ENCODE measurements around the gene CLCN5.

CLCN5 gene

GRCh38 chrX:50100188-50100587 is 177.8 kb downstream of the CLCN5 start:
- no peak overlapping the region for H4K8ac ChIP-seq (ENCODE audit: low read depth, low read length)
- H3K27me3 ChIP-seq (ENCODE audit: control insufficient read depth in 3 of 3, insufficient read depth in 3 of 3, low read depth in 1 of 3, low read length in 3 of 3): no peaks in the 10 kb centered on the region
- H3K4me3 ChIP-seq (ENCODE audit: low read length in 2 of 2): no peak overlapping the region
- DNase-seq (ENCODE audit: low spot score): no peak
- no peak overlapping the region for H2BK12ac ChIP-seq (ENCODE audit: low read length)
- no peak overlapping the region for H2AK5ac ChIP-seq (ENCODE audit: low read depth, low read length)
- 100% methylated on average over 1 of the region's 3 CpGs for WGBS, 2 donors (ENCODE audit: extremely low coverage in 2 of 2, insufficient read length in 2 of 2, insufficient replicate concordance in 1 of 2)
- H3K9me3 ChIP-seq (replicated peaks in 1 of 2; ENCODE audit: control insufficient read depth in 2 of 2, insufficient read depth in 1 of 2, low read depth in 1 of 2, low read length in 2 of 2): no peaks in the 10 kb centered on the region
- H3K23ac ChIP-seq (ENCODE audit: low read depth, low read length, poor library complexity): no peak overlapping the region
- no peak overlapping the region for H3K27ac ChIP-seq (replicated peaks; ENCODE audit: low read length)
- no peak overlapping the region for H2BK15ac ChIP-seq (ENCODE audit: low read length)
- no peak overlapping the region for H2BK5ac ChIP-seq (ENCODE audit: low read length)
- no peak overlapping the region for H3K18ac ChIP-seq (ENCODE audit: low read length)
- no peak overlapping the region for H2BK120ac ChIP-seq (ENCODE audit: low read depth, low read length)
- H3K14ac ChIP-seq (ENCODE audit: low read length): no peak overlapping the region
- H3K4me1 ChIP-seq (ENCODE audit: control insufficient read depth in 2 of 2, insufficient read depth in 1 of 2, low read depth in 1 of 2, low read length in 2 of 2): no peaks in the 10 kb centered on the region
- no peak overlapping the region for H2AFZ ChIP-seq (ENCODE audit: low read length)
- H3K4me2 ChIP-seq (ENCODE audit: insufficient read depth, low read length, poor library complexity, severe bottlenecking): no peak overlapping the region
- no peak overlapping the region for H4K91ac ChIP-seq (ENCODE audit: low read depth, low read length, poor library complexity)
- H3K9ac ChIP-seq (ENCODE audit: low read depth, low read length, poor library complexity): no peak overlapping the region
- H3K36me3 ChIP-seq (replicated peaks in 1 of 2; ENCODE audit: control insufficient read depth in 2 of 2, insufficient read depth in 2 of 2, low read length in 2 of 2): no peaks in the 10 kb centered on the region
- H3K79me1 ChIP-seq (ENCODE audit: low read depth, low read length): no peaks in the 10 kb centered on the region
- H3K4ac ChIP-seq (ENCODE audit: low read length): no peak overlapping the region

GRCh38 chrX:50103176-50103575 is 180.8 kb downstream of the CLCN5 start:
- Histone ChIP-seq H3K27me3 (ENCODE audit: control insufficient read depth in 3 of 3, insufficient read depth in 3 of 3, low read depth in 1 of 3, low read length in 3 of 3) (no peaks in the 10 kb centered on the region), H4K8ac (ENCODE audit: low read depth, low read length) (no peak overlapping the region), H4K91ac (ENCODE audit: low read depth, low read length, poor library complexity) (no peak overlapping the region), H3K79me1 (ENCODE audit: low read depth, low read length) (no peaks in the 10 kb centered on the region), H3K4ac (ENCODE audit: low read length) (no peak overlapping the region), H3K9me3 (replicated peaks in 1 of 2; ENCODE audit: control insufficient read depth in 2 of 2, insufficient read depth in 1 of 2, low read depth in 1 of 2, low read length in 2 of 2) (no peaks in the 10 kb centered on the region), H3K14ac (ENCODE audit: low read length) (no peak overlapping the region), H3K4me3 (ENCODE audit: low read length in 2 of 2) (no peak overlapping the region), H3K4me2 (ENCODE audit: insufficient read depth, low read length, poor library complexity, severe bottlenecking) (no peak overlapping the region), H2BK12ac (ENCODE audit: low read length) (no peak overlapping the region), H3K23ac (ENCODE audit: low read depth, low read length, poor library complexity) (no peak overlapping the region), H3K27ac (replicated peaks; ENCODE audit: low read length) (no peak overlapping the region), H2BK15ac (ENCODE audit: low read length) (no peak overlapping the region), H3K18ac (ENCODE audit: low read length) (no peak overlapping the region), H2BK120ac (ENCODE audit: low read depth, low read length) (no peak overlapping the region), H2AK5ac (ENCODE audit: low read depth, low read length) (no peak overlapping the region), H2AFZ (ENCODE audit: low read length) (no peak overlapping the region), H3K9ac (ENCODE audit: low read depth, low read length, poor library complexity) (no peak overlapping the region), H3K4me1 (ENCODE audit: control insufficient read depth in 2 of 2, insufficient read depth in 1 of 2, low read depth in 1 of 2, low read length in 2 of 2) (no peaks in the 10 kb centered on the region), H2BK5ac (ENCODE audit: low read length) (no peak overlapping the region), H3K36me3 (replicated peaks in 1 of 2; ENCODE audit: control insufficient read depth in 2 of 2, insufficient read depth in 2 of 2, low read length in 2 of 2) (no peaks in the 10 kb centered on the region)
- no CpG with 5 or more reads among the region's 1 CpG for WGBS, 2 donors (ENCODE audit: extremely low coverage in 2 of 2, insufficient read length in 2 of 2, insufficient replicate concordance in 1 of 2)
- DNase-seq (ENCODE audit: low spot score): no peak

GRCh38 chrX:50103866-50104566 is 181.6 kb downstream of the CLCN5 start:
- no peak overlapping the region for H2BK12ac ChIP-seq (ENCODE audit: low read length)
- H2BK120ac ChIP-seq (ENCODE audit: low read depth, low read length): no peak overlapping the region
- H3K9me3 ChIP-seq (replicated peaks in 1 of 2; ENCODE audit: control insufficient read depth in 2 of 2, insufficient read depth in 1 of 2, low read depth in 1 of 2, low read length in 2 of 2): no peaks in the 10 kb centered on the region
- no peak for DNase-seq (ENCODE audit: low spot score)
- H3K23ac ChIP-seq (ENCODE audit: low read depth, low read length, poor library complexity): no peak overlapping the region
- no peaks in the 10 kb centered on the region for H3K36me3 ChIP-seq (replicated peaks in 1 of 2; ENCODE audit: control insufficient read depth in 2 of 2, insufficient read depth in 2 of 2, low read length in 2 of 2)
- no peak overlapping the region for H3K14ac ChIP-seq (ENCODE audit: low read length)
- no peak overlapping the region for H3K27ac ChIP-seq (replicated peaks; ENCODE audit: low read length)
- no peaks in the 10 kb centered on the region for H3K79me1 ChIP-seq (ENCODE audit: low read depth, low read length)
- H3K9ac ChIP-seq (ENCODE audit: low read depth, low read length, poor library complexity): no peak overlapping the region
- H3K4me2 ChIP-seq (ENCODE audit: insufficient read depth, low read length, poor library complexity, severe bottlenecking): no peak overlapping the region
- no peak overlapping the region for H4K8ac ChIP-seq (ENCODE audit: low read depth, low read length)
- H4K91ac ChIP-seq (ENCODE audit: low read depth, low read length, poor library complexity): no peak overlapping the region
- H2BK5ac ChIP-seq (ENCODE audit: low read length): no peak overlapping the region
- WGBS, 2 donors (ENCODE audit: extremely low coverage in 2 of 2, insufficient read length in 2 of 2, insufficient replicate concordance in 1 of 2): no CpG with 5 or more reads among the region's 5 CpGs
- H3K4me3 ChIP-seq (ENCODE audit: low read length in 2 of 2): no peak overlapping the region
- H2AK5ac ChIP-seq (ENCODE audit: low read depth, low read length): no peak overlapping the region
- no peaks in the 10 kb centered on the region for H3K4me1 ChIP-seq (ENCODE audit: control insufficient read depth in 2 of 2, insufficient read depth in 1 of 2, low read depth in 1 of 2, low read length in 2 of 2)
- no peak overlapping the region for H2AFZ ChIP-seq (ENCODE audit: low read length)
- H3K4ac ChIP-seq (ENCODE audit: low read length): no peak overlapping the region
- H3K27me3 ChIP-seq (ENCODE audit: control insufficient read depth in 3 of 3, insufficient read depth in 3 of 3, low read depth in 1 of 3, low read length in 3 of 3): no peaks in the 10 kb centered on the region
- H3K18ac ChIP-seq (ENCODE audit: low read length): no peak overlapping the region
- no peak overlapping the region for H2BK15ac ChIP-seq (ENCODE audit: low read length)

- H2AK5ac ChIP-seq (ENCODE audit: low read depth, low read length): no peak overlapping the region
- no peak overlapping the region for H3K4me3 ChIP-seq (ENCODE audit: low read length in 2 of 2)
- no peaks in the 10 kb centered on the region for H3K79me1 ChIP-seq (ENCODE audit: low read depth, low read length)
- no peaks in the 10 kb centered on the region for H3K27me3 ChIP-seq (ENCODE audit: control insufficient read depth in 3 of 3, insufficient read depth in 3 of 3, low read depth in 1 of 3, low read length in 3 of 3)
- H3K4ac ChIP-seq (ENCODE audit: low read length): no peak overlapping the region
- H3K36me3 ChIP-seq (replicated peaks in 1 of 2; ENCODE audit: control insufficient read depth in 2 of 2, insufficient read depth in 2 of 2, low read length in 2 of 2): no peaks in the 10 kb centered on the region
- no CpG with 5 or more reads among the region's 6 CpGs for WGBS, 2 donors (ENCODE audit: extremely low coverage in 2 of 2, insufficient read length in 2 of 2, insufficient replicate concordance in 1 of 2)
- H2BK12ac ChIP-seq (ENCODE audit: low read length): no peak overlapping the region
- H4K8ac ChIP-seq (ENCODE audit: low read depth, low read length): no peak overlapping the region
- no peak overlapping the region for H2BK120ac ChIP-seq (ENCODE audit: low read depth, low read length)
- H3K14ac ChIP-seq (ENCODE audit: low read length): no peak overlapping the region
- no peak overlapping the region for H2BK15ac ChIP-seq (ENCODE audit: low read length)
- DNase-seq (ENCODE audit: low spot score): no peak
- no peak overlapping the region for H4K91ac ChIP-seq (ENCODE audit: low read depth, low read length, poor library complexity)
- H3K18ac ChIP-seq (ENCODE audit: low read length): no peak overlapping the region
- H3K23ac ChIP-seq (ENCODE audit: low read depth, low read length, poor library complexity): no peak overlapping the region
- H3K27ac ChIP-seq (replicated peaks; ENCODE audit: low read length): no peak overlapping the region
- H3K9me3 ChIP-seq (replicated peaks in 1 of 2; ENCODE audit: control insufficient read depth in 2 of 2, insufficient read depth in 1 of 2, low read depth in 1 of 2, low read length in 2 of 2): no peaks in the 10 kb centered on the region
- no peak overlapping the region for H3K4me2 ChIP-seq (ENCODE audit: insufficient read depth, low read length, poor library complexity, severe bottlenecking)
- no peaks in the 10 kb centered on the region for H3K4me1 ChIP-seq (ENCODE audit: control insufficient read depth in 2 of 2, insufficient read depth in 1 of 2, low read depth in 1 of 2, low read length in 2 of 2)
- no peak overlapping the region for H2BK5ac ChIP-seq (ENCODE audit: low read length)
- H3K9ac ChIP-seq (ENCODE audit: low read depth, low read length, poor library complexity): no peak overlapping the region
- no peak overlapping the region for H2AFZ ChIP-seq (ENCODE audit: low read length)
Measured at GRCh38 chrX:50106051-50106675, 183.8 kb downstream of the CLCN5 start.
